ENCODE results near the gene MAGEA4.

MAGEA4 gene

GRCh38 chrX:151973060-151973661, 60.5 kb downstream of the MAGEA4 start:
- DNase-seq (ENCODE audit: low read depth, low spot score): no peak
- H3K4me3 ChIP-seq (ENCODE audit: low read depth, low read length): peak overlapping the region; percentile 59
- no peak for TF ChIP-seq CTCF (IDR thresholded peaks at IDR 0.05; ENCODE audit: low read depth, low read length)
- in situ Hi-C loops (cut with HindIII; ENCODE audit: low sequenced_read_pairs): no loop called here

- DNase-seq (ENCODE audit: low read depth, low spot score): peak; percentile 43
- in situ Hi-C loops (cut with HindIII; ENCODE audit: low sequenced_read_pairs): no loop called here
- peak overlapping the region; percentile 59 for H3K4me3 ChIP-seq (ENCODE audit: low read depth, low read length)
- TF ChIP-seq CTCF (IDR thresholded peaks at IDR 0.05; ENCODE audit: low read depth, low read length): no peak
Measured at GRCh38 chrX:151973851-151974335, 61.2 kb downstream of the MAGEA4 start.
